ENCODE data around the gene HIVEP2.

Gene HIVEP2

GRCh38 chr6:142871910-142872331 lies 73.1 kb downstream of the HIVEP2 start:
- H3K4me3 ChIP-seq (ENCODE audit: low read length), result peak overlapping the region; percentile 45
- peak overlapping the region; percentile 66 for H3K9ac ChIP-seq (ENCODE audit: low read depth, low read length)
- H3K36me3 ChIP-seq (ENCODE audit: insufficient read depth, low read length), result no peaks in the 10 kb centered on the region
- no peaks in the 10 kb centered on the region for H3K9me3 ChIP-seq (replicated peaks; ENCODE audit: low read length)
- peaks cover 48% of the 10 kb centered on the region for H3K4me1 ChIP-seq (ENCODE audit: control insufficient read depth, insufficient read depth, low read length)
- H3K27me3 ChIP-seq (ENCODE audit: control insufficient read depth, insufficient read depth, low read length), result no peaks in the 10 kb centered on the region
- H3K4me2 ChIP-seq (ENCODE audit: low read length), result peak overlapping the region; percentile 52

- H3K27me3 ChIP-seq (ENCODE audit: control insufficient read depth, insufficient read depth, low read length), result no peaks in the 10 kb centered on the region
- H3K9me3 ChIP-seq (replicated peaks; ENCODE audit: low read length), result no peaks in the 10 kb centered on the region
- no peaks in the 10 kb centered on the region for H3K36me3 ChIP-seq (ENCODE audit: insufficient read depth, low read length)
- H3K4me2 ChIP-seq (ENCODE audit: low read length), result no peak overlapping the region
- no peak overlapping the region for H3K4me3 ChIP-seq (ENCODE audit: low read length)
- peaks cover 51% of the 10 kb centered on the region for H3K4me1 ChIP-seq (ENCODE audit: control insufficient read depth, insufficient read depth, low read length)
- H3K9ac ChIP-seq (ENCODE audit: low read depth, low read length), result no peak overlapping the region
These were observed 74.1 kb downstream of the HIVEP2 start for GRCh38 chr6:142870787-142871415.

- H3K4me1 ChIP-seq (ENCODE audit: control insufficient read depth, insufficient read depth, low read length), result peaks cover 47% of the 10 kb centered on the region
These were observed 76.1 kb downstream of the HIVEP2 start for GRCh38 chr6:142868917-142869316.

GRCh38 chr6:142867988-142868812 lies 76.8 kb downstream of the HIVEP2 start:
- no peak overlapping the region for H3K9ac ChIP-seq (ENCODE audit: low read depth, low read length)
- H3K4me1 ChIP-seq (ENCODE audit: control insufficient read depth, insufficient read depth, low read length), result peaks cover 43% of the 10 kb centered on the region
- peak overlapping the region; percentile 32 for H3K4me2 ChIP-seq (ENCODE audit: low read length)
- H3K36me3 ChIP-seq (ENCODE audit: insufficient read depth, low read length), result no peaks in the 10 kb centered on the region
- no peak overlapping the region for H3K4me3 ChIP-seq (ENCODE audit: low read length)
- H3K9me3 ChIP-seq (replicated peaks; ENCODE audit: low read length), result no peaks in the 10 kb centered on the region
- no peaks in the 10 kb centered on the region for H3K27me3 ChIP-seq (ENCODE audit: control insufficient read depth, insufficient read depth, low read length)

More at GRCh38 chr6:142868917-142869316, 76.1 kb downstream of the HIVEP2 start:
- H3K36me3 ChIP-seq (ENCODE audit: insufficient read depth, low read length), result no peaks in the 10 kb centered on the region
- no peak overlapping the region for H3K9ac ChIP-seq (ENCODE audit: low read depth, low read length)
- no peak overlapping the region for H3K4me3 ChIP-seq (ENCODE audit: low read length)
- H3K4me2 ChIP-seq (ENCODE audit: low read length), result no peak overlapping the region
- no peaks in the 10 kb centered on the region for H3K9me3 ChIP-seq (replicated peaks; ENCODE audit: low read length)
- H3K27me3 ChIP-seq (ENCODE audit: control insufficient read depth, insufficient read depth, low read length), result no peaks in the 10 kb centered on the region

- Histone ChIP-seq H3K9ac (ENCODE audit: low read depth, low read length) (no peak overlapping the region), H3K4me3 (ENCODE audit: low read length) (no peak overlapping the region), H3K4me2 (ENCODE audit: low read length) (peak overlapping the region; percentile 32), H3K36me3 (ENCODE audit: insufficient read depth, low read length) (no peaks in the 10 kb centered on the region), H3K27me3 (ENCODE audit: control insufficient read depth, insufficient read depth, low read length) (no peaks in the 10 kb centered on the region), H3K4me1 (ENCODE audit: control insufficient read depth, insufficient read depth, low read length) (peaks cover 38% of the 10 kb centered on the region), H3K9me3 (replicated peaks; ENCODE audit: low read length) (no peaks in the 10 kb centered on the region)
These were observed 77.6 kb downstream of the HIVEP2 start for GRCh38 chr6:142867355-142867801.

- H3K9ac ChIP-seq (ENCODE audit: low read depth, low read length), result no peak overlapping the region
- H3K36me3 ChIP-seq (ENCODE audit: insufficient read depth, low read length), result no peaks in the 10 kb centered on the region
- H3K9me3 ChIP-seq (replicated peaks; ENCODE audit: low read length), result no peaks in the 10 kb centered on the region
- H3K4me1 ChIP-seq (ENCODE audit: control insufficient read depth, insufficient read depth, low read length), result peaks cover 20% of the 10 kb centered on the region
- H3K4me3 ChIP-seq (ENCODE audit: low read length), result no peak overlapping the region
- H3K4me2 ChIP-seq (ENCODE audit: low read length), result no peak overlapping the region
- no peaks in the 10 kb centered on the region for H3K27me3 ChIP-seq (ENCODE audit: control insufficient read depth, insufficient read depth, low read length)
These were observed 81.0 kb downstream of the HIVEP2 start for GRCh38 chr6:142863981-142864380.

- H3K9me3 ChIP-seq (replicated peaks; ENCODE audit: low read length), result no peaks in the 10 kb centered on the region
- peaks cover under 1% of the 10 kb centered on the region for H3K4me1 ChIP-seq (ENCODE audit: control insufficient read depth, insufficient read depth, low read length)
- no peaks in the 10 kb centered on the region for H3K27me3 ChIP-seq (ENCODE audit: control insufficient read depth, insufficient read depth, low read length)
- H3K9ac ChIP-seq (ENCODE audit: low read depth, low read length), result no peak overlapping the region
- H3K4me3 ChIP-seq (ENCODE audit: low read length), result no peak overlapping the region
- H3K4me2 ChIP-seq (ENCODE audit: low read length), result no peak overlapping the region
- H3K36me3 ChIP-seq (ENCODE audit: insufficient read depth, low read length), result no peaks in the 10 kb centered on the region
These were observed 83.3 kb downstream of the HIVEP2 start for GRCh38 chr6:142861711-142862110.

GRCh38 chr6:142860498-142860897 lies 84.5 kb downstream of the HIVEP2 start:
- H3K4me1 ChIP-seq (ENCODE audit: control insufficient read depth, insufficient read depth, low read length), result no peaks in the 10 kb centered on the region
- no peaks in the 10 kb centered on the region for H3K36me3 ChIP-seq (ENCODE audit: insufficient read depth, low read length)
- H3K27me3 ChIP-seq (ENCODE audit: control insufficient read depth, insufficient read depth, low read length), result no peaks in the 10 kb centered on the region
- H3K4me3 ChIP-seq (ENCODE audit: low read length), result no peak overlapping the region
- H3K9me3 ChIP-seq (replicated peaks; ENCODE audit: low read length), result no peaks in the 10 kb centered on the region
- no peak overlapping the region for H3K4me2 ChIP-seq (ENCODE audit: low read length)
- no peak overlapping the region for H3K9ac ChIP-seq (ENCODE audit: low read depth, low read length)

GRCh38 chr6:142857796-142858555 lies 87.0 kb downstream of the HIVEP2 start:
- Histone ChIP-seq H3K36me3 (ENCODE audit: insufficient read depth, low read length) (no peaks in the 10 kb centered on the region), H3K9ac (ENCODE audit: low read depth, low read length) (no peak overlapping the region), H3K4me3 (ENCODE audit: low read length) (no peak overlapping the region), H3K27me3 (ENCODE audit: control insufficient read depth, insufficient read depth, low read length) (no peaks in the 10 kb centered on the region), H3K4me2 (ENCODE audit: low read length) (no peak overlapping the region), H3K9me3 (replicated peaks; ENCODE audit: low read length) (no peaks in the 10 kb centered on the region), H3K4me1 (ENCODE audit: control insufficient read depth, insufficient read depth, low read length) (peaks cover 21% of the 10 kb centered on the region)

GRCh38 chr6:142857233-142857761 lies 87.7 kb downstream of the HIVEP2 start:
- Histone ChIP-seq H3K27me3 (ENCODE audit: control insufficient read depth, insufficient read depth, low read length) (no peaks in the 10 kb centered on the region), H3K4me3 (ENCODE audit: low read length) (no peak overlapping the region), H3K9ac (ENCODE audit: low read depth, low read length) (no peak overlapping the region)

GRCh38 chr6:142856624-142857232 lies 88.2 kb downstream of the HIVEP2 start:
- H3K36me3 ChIP-seq (ENCODE audit: insufficient read depth, low read length), result no peaks in the 10 kb centered on the region
- H3K9ac ChIP-seq (ENCODE audit: low read depth, low read length), result no peak overlapping the region
- peaks cover 24% of the 10 kb centered on the region for H3K4me1 ChIP-seq (ENCODE audit: control insufficient read depth, insufficient read depth, low read length)
- H3K4me2 ChIP-seq (ENCODE audit: low read length), result no peak overlapping the region
- H3K9me3 ChIP-seq (replicated peaks; ENCODE audit: low read length), result no peaks in the 10 kb centered on the region
- H3K4me3 ChIP-seq (ENCODE audit: low read length), result no peak overlapping the region
- no peaks in the 10 kb centered on the region for H3K27me3 ChIP-seq (ENCODE audit: control insufficient read depth, insufficient read depth, low read length)

More at GRCh38 chr6:142857233-142857761, 87.7 kb downstream of the HIVEP2 start:
- peaks cover 21% of the 10 kb centered on the region for H3K4me1 ChIP-seq (ENCODE audit: control insufficient read depth, insufficient read depth, low read length)
- no peaks in the 10 kb centered on the region for H3K36me3 ChIP-seq (ENCODE audit: insufficient read depth, low read length)
- H3K9me3 ChIP-seq (replicated peaks; ENCODE audit: low read length), result no peaks in the 10 kb centered on the region
- H3K4me2 ChIP-seq (ENCODE audit: low read length), result no peak overlapping the region

Data from skeletal muscle satellite cell (primary cell).